GM21786 (cell line): ENCODE results near the gene SH3GL2.

Source experiments
- ATAC-seq: cut with Tn5 transposase; IDR thresholded peaks from one replicate; pipeline ENCODE4 v1.9.1; 2021; ENCODE audit not compliant: unreplicated experiment

The SH3GL2 gene

GRCh38 chr9:17609312-17610005, 30.6 kb downstream of the SH3GL2 start:
- no peak for ATAC-seq

- ATAC-seq = no peak
These were observed 32.5 kb downstream of the SH3GL2 start for GRCh38 chr9:17611342-17611741.

- ATAC-seq = no peak
These were observed 33.1 kb downstream of the SH3GL2 start for GRCh38 chr9:17611917-17612316.

- ATAC-seq = no peak
These were observed 34.9 kb downstream of the SH3GL2 start for GRCh38 chr9:17613758-17614157.

- no peak for ATAC-seq
These were observed 35.4 kb downstream of the SH3GL2 start for GRCh38 chr9:17614250-17614649.

- no peak for ATAC-seq
These were observed 36.0 kb downstream of the SH3GL2 start for GRCh38 chr9:17614903-17615302.

- ATAC-seq = no peak
These were observed 43.3 kb downstream of the SH3GL2 start for GRCh38 chr9:17622141-17622540.

- no peak for ATAC-seq
These were observed 43.9 kb downstream of the SH3GL2 start for GRCh38 chr9:17622749-17623148.

GRCh38 chr9:17623965-17624364, 45.1 kb downstream of the SH3GL2 start:
- no peak for ATAC-seq

- ATAC-seq = no peak
These were observed 45.7 kb downstream of the SH3GL2 start for GRCh38 chr9:17624571-17624970.

GRCh38 chr9:17625644-17626388, 47.0 kb downstream of the SH3GL2 start:
- ATAC-seq = no peak

GRCh38 chr9:17627641-17628040, 48.8 kb downstream of the SH3GL2 start:
- ATAC-seq = no peak

- no peak for ATAC-seq
These were observed 49.8 kb downstream of the SH3GL2 start for GRCh38 chr9:17628624-17629023.

GRCh38 chr9:17630531-17630949, 51.7 kb downstream of the SH3GL2 start:
- no peak for ATAC-seq

- no peak for ATAC-seq
These were observed 52.5 kb downstream of the SH3GL2 start for GRCh38 chr9:17631396-17631795.

GRCh38 chr9:17632994-17633393, 54.1 kb downstream of the SH3GL2 start:
- no peak for ATAC-seq

- no peak for ATAC-seq
These were observed 56.4 kb downstream of the SH3GL2 start for GRCh38 chr9:17635115-17635890.

- ATAC-seq = no peak
These were observed 57.5 kb downstream of the SH3GL2 start for GRCh38 chr9:17636349-17636748.

- ATAC-seq = no peak
These were observed 58.0 kb downstream of the SH3GL2 start for GRCh38 chr9:17636821-17637220.

- no peak for ATAC-seq
These were observed 58.4 kb downstream of the SH3GL2 start for GRCh38 chr9:17637229-17637628.

GRCh38 chr9:17648516-17648915, 69.7 kb downstream of the SH3GL2 start:
- ATAC-seq = no peak

GRCh38 chr9:17651725-17652124, 72.9 kb downstream of the SH3GL2 start:
- no peak for ATAC-seq
